HG02798 (cell line): Measurements from ENCODE around the gene SLC26A1.
"Not testable (repeated sequence)": the region's sequence is repeated elsewhere in the genome, so short reads cannot be mapped to it uniquely, and the experiment has no call there.

Source experiments
- ATAC-seq: cut with Tn5 transposase; IDR thresholded peaks from one replicate; pipeline ENCODE4 v1.9.1; 2021; ENCODE audit warnings: mild to moderate bottlenecking; ENCODE audit not compliant: unreplicated experiment, poor library complexity

The SLC26A1 gene

DNA sequence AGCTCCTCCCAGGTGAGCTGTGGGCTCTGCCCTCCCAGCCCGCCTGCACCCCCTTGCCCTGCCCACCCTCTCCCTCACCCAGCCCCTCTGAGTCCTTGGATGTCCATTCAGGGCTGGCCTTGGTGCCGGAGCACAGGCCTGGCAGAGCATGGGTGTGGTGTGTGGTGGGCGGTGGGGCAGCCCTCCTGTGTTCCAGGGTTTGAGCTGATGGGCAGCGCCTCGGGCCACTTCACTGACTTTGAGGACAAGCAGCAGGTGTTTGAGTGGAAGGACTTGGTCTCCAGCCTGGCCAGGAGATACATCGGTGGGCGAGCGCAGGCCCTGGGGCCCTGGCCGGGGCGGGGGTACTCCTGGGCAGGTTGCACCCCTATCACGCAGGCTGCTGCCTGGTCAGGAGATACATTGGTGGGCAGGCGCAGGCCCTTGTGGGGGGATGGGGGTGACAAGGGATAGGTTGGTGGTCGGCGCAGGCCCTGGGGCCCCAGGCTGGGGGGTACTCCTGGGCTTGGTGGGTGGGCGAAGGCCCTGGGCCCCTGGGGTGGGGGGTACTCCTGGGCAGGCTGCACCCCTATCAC lies 7.6 kb upstream of the SLC26A1 start:
- no peak for ATAC-seq

DNA sequence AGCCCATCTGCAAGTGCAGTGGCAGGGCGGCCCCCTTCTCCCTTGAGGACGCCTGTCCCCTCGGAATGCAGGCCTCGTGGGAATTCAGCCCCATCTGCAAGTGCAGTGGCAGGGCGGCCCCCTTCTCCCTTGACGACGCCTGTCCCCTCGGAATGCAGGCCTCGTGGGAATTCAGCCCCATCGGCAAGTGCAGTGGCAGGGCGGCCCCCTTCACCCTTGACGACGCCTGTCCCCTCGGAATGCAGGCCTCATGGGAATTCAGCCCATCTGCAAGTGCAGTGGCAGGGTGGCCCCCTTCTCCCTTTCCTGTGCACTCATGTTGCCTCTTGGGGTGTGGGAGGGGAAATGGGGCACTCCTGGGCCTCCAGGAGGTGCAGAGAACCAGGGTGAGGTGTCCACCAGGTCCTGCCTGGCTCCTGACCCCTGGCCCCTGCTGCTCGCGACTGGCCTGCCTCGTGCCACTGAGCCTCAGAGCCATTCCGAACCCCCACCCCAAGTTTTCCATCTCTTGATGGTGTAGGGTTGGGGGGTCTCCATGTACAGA lies 6.8 kb upstream of the SLC26A1 start:
- no peak for ATAC-seq

DNA sequence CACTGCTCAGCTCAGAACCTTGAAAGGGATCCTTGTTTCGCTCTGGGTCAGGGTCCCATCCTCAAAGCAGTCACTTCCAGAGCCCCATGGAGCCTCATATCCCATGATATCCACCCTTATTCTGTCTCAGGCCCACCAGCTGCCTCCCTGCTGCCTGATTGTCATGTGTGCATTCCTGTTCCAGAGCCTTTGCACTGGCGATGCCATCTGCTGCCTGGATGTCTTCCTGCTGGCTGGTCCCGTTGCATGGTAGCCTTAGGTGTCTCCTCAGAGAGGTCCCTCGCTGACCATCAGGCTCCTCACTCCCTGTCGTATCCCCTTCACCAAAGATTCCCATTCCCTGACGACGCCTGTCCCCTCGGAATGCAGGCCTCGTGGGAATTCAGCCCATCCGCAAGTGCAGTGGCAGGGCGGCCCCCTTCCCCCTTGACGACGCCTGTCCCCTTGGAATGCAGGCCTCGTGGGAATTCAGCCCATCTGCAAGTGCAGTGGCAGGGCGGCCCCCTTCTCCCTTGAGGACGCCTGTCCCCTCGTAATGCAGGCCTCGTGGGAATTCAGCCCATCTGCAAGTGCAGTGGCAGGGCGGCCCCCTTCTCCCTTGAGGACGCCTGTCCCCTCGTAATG lies 6.1 kb upstream of the SLC26A1 start:
- not testable (repeated sequence) for ATAC-seq

- no peak for ATAC-seq
Observed at GRCh38 chr4:998096-998691, 5.0 kb upstream of the SLC26A1 start.

DNA sequence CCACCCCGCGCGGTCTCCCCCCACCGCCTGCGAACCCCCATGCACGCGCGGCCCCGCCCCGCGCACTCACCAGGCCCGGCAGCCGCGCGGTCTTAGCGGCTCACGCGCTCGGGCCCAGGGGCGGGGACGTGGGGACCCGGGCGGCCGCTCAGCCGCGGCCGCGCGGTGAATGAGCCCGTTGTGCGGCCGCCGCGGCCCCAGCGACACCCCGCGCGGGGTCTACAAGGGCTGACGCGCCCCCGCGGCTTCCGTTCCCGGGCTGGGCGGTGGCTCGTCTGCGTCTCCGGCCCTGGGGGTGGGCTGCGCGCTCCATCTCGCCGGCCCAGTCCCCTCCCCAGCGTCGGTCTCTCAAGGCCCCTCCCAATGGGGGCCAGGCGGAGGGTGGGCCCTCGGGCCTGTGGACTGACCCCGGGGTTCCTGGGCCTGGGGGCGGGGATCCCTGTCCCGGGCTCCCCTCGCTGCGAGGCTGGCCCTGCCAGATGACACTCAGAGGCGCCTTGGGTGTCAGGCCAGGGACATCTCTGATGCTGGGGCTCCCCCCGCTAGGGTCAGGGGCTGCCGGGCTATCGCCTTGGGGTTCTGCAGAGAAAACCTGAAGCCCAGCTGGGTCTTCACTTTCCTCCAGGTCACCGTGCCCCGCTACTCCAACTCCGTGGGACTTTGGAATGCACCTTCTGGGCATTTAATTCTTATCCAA lies 4.3 kb upstream of the SLC26A1 start:
- no peak for ATAC-seq

- ATAC-seq, result no peak
Observed at GRCh38 chr4:996997-997374, 3.8 kb upstream of the SLC26A1 start.

- ATAC-seq, result no peak
Observed at GRCh38 chr4:996030-996996, 3.1 kb upstream of the SLC26A1 start.

GRCh38 chr4:995311-996026 lies 2.3 kb upstream of the SLC26A1 start:
- no peak for ATAC-seq

DNA sequence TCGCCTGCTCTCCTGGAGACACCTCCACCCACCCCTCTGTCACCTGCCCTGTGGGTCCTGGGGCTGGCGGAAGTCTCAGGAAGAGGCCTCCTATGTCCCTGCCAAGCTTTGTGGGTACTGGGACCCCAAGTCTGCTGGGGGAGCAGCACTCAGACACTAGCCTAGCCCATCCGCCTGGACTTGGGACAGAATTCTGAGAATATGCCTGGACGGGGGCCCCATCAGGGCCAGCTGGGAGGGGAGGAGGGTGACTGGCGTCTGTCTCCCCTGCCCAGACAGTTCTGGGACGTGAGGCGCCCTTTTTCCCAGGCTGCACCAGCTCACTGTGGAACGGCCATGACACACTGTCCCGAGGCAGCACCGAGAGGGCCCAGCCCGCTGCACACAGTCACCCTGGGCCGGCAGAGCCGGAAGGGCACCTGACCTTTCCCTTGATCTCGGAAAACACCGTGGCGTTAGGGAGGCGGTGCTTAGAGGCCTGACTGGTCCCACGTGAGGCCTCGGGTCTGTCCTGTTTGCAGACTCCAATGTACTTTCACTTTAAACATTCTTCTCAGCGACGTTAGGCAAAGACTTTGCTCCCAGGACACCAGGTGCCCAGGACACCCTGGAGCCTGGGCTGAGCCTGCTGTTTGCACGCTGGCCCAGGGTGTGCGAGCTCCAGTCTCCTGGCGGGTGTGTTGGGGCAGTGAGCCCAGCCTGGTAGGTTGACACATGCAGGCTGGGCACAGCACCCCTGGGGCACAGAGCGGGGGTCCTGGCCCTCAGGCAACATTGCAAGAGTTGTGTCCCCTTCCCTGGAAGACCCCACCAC lies 700 bp downstream of the SLC26A1 start:
- no peak for ATAC-seq

DNA sequence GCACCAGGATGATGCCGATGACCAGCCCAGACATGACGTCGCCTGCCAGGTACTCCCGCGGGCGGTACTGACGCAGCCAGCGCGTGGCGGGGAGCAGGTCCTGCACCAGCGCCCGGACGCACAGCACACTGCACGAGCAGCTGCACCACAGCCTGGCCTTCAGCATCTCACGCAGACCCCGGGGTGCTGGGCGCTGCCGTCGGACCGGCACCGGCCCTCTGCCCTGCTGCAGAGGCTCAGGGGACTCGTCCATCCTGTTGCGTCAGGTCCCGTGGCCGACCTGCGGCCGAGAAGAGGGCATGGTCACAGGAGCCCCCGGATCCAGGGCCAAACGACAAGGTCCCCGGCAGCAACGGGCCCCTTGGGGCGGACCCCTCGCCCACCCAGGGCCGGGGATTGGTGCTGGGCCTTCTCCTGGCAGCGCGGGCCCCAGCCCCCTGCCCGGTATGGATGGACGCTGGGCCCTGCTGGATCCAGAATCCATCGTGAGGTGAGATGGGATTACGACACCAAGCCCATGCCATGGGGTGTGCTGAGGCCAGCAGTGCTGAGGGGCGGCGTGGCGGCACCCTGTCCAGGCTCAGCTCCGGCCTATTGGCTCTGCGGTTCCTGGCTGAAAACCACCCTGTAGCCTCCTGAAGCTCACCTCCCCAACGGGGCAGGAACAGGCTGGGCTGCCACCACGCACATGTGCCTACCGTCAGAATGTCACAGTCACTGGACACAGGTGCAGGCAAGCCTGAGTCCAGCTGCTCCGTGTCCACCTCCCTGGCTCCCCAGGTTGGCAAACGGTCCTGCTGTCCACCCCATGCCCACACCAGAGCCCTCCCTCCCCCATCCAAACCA lies 1.5 kb downstream of the SLC26A1 start:
- no peak for ATAC-seq

DNA sequence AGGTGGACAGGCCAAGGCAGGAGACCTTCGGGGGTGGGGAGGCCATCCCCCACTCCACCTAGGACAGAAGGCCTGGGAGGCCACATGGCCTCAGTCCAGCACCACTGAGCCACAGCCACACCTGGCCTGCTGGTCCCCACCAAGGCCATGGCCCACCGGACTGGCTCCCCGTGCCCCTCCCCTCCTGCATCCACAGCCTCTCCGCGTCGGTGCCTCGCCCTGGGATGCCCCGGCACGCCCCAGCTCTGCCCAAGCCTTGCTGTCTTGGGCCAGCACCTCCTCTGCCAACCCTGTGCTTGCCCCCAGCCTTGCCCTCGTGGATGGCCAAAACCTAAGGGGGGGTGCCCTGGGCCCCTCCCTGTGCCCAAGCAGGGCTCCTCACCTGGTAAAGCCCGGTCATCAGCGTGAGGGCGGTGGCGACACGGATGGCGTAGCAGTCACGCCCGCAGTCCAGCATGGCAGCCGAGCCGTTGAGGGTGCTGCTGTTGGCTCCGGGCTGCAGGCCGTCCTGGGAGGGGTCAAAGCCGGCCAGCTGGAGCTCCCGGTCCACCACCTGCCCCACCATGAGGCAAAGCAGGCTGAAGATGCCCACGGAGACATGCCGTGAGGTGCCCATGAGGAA lies 2.3 kb downstream of the SLC26A1 start:
- no peak for ATAC-seq

- ATAC-seq, result no peak
Observed at GRCh38 chr4:989722-990471, 3.3 kb downstream of the SLC26A1 start.

GRCh38 chr4:988726-989721 lies 4.2 kb downstream of the SLC26A1 start:
- ATAC-seq, result no peak

- ATAC-seq, result no peak
Observed at GRCh38 chr4:987624-988513, 5.3 kb downstream of the SLC26A1 start.
